GM19043 (cell line): ENCODE measurements around the gene GMDS.

ENCODE experiments used
- ATAC-seq: cut with Tn5 transposase; IDR thresholded peaks from one replicate; pipeline ENCODE4 v1.9.1; 2021; ENCODE audit warnings: low read depth; ENCODE audit not compliant: unreplicated experiment

The GMDS gene

GRCh38 chr6:2108700-2109306, 136.6 kb downstream of the GMDS start:
- ATAC-seq: no peak

GRCh38 chr6:2104524-2104880, 140.9 kb downstream of the GMDS start:
- no peak for ATAC-seq

- ATAC-seq: no peak
These were observed 141.5 kb downstream of the GMDS start for GRCh38 chr6:2103765-2104523.

- ATAC-seq: no peak
These were observed 142.4 kb downstream of the GMDS start for GRCh38 chr6:2102966-2103365.

GRCh38 chr6:2102316-2102883, 143.0 kb downstream of the GMDS start:
- no peak for ATAC-seq

GRCh38 chr6:2101213-2101612, 144.2 kb downstream of the GMDS start:
- ATAC-seq: no peak

- no peak for ATAC-seq
These were observed 145.5 kb downstream of the GMDS start for GRCh38 chr6:2099870-2100269.

GRCh38 chr6:2097464-2097863, 147.9 kb downstream of the GMDS start:
- no peak for ATAC-seq

GRCh38 chr6:2094642-2095041, 150.8 kb downstream of the GMDS start:
- no peak for ATAC-seq

- no peak for ATAC-seq
These were observed 159.0 kb downstream of the GMDS start for GRCh38 chr6:2086326-2086965.

GRCh38 chr6:2085657-2086056, 159.7 kb downstream of the GMDS start:
- ATAC-seq: no peak

- peak; percentile 89 for ATAC-seq
These were observed 164.0 kb downstream of the GMDS start for GRCh38 chr6:2081155-2082138.

- ATAC-seq: no peak
These were observed 166.5 kb downstream of the GMDS start for GRCh38 chr6:2078888-2079287.

- no peak for ATAC-seq
These were observed 167.6 kb downstream of the GMDS start for GRCh38 chr6:2077826-2078225.

GRCh38 chr6:2073476-2073875, 171.9 kb downstream of the GMDS start:
- no peak for ATAC-seq

GRCh38 chr6:2072453-2072852, 173.0 kb downstream of the GMDS start:
- ATAC-seq: no peak

- no peak for ATAC-seq
These were observed 181.9 kb downstream of the GMDS start for GRCh38 chr6:2063547-2063946.

- no peak for ATAC-seq
These were observed 183.5 kb downstream of the GMDS start for GRCh38 chr6:2061880-2062279.

- ATAC-seq: no peak
These were observed 189.5 kb downstream of the GMDS start for GRCh38 chr6:2055911-2056310.

- ATAC-seq: no peak
These were observed 190.3 kb downstream of the GMDS start for GRCh38 chr6:2055143-2055542.
